PC-9 (cell line): ENCODE results near the gene NIP7.

Experiments used
- CTCF ChIP-seq: fragments of 200-600 bp; sonication (generic); conservative IDR thresholded peaks from 2 replicates; pipeline ENCODE4 v1.6.1; 2017; ENCODE audit warnings: mixed run types, antibody characterized with exemption, mild to moderate bottlenecking, moderate library complexity
- EZH2 ChIP-seq: fragments of 200-600 bp; sonication (generic); IDR thresholded peaks from 2 replicates; pipeline ENCODE4 v1.8.0; 2017; ENCODE audit warnings: antibody characterized with exemption, low read depth

- TF ChIP-seq CTCF (no peak), EZH2 (no peak)
These were observed 46.2 kb upstream of the NIP7 start for GRCh38 chr16:69293401-69293800.
